Measurements from ENCODE around the gene CHCHD10.

Gene CHCHD10

GRCh38 chr22:23767673-23768548, at the start of gene CHCHD10:
Gene CHCHD10 (minus strand): TSS chr22:23767972. CDS start chr22:23767874, 98 bp downstream.
- peaks cover 21% of the 10 kb centered on the region for H3K4me1 ChIP-seq (ENCODE audit: control insufficient read depth, insufficient read depth, low read length)
- H3K27ac ChIP-seq (ENCODE audit: low read depth, low read length), result peak within 1 kb of the TSS; percentile 83
- H3K9me3 ChIP-seq (ENCODE audit: control insufficient read depth, insufficient read depth, low read length), result no peaks in the 10 kb centered on the region
- H3K4me3 ChIP-seq (ENCODE audit: low read depth, low read length), result peak within 1 kb of the TSS; percentile 82
- peak within 1 kb of the TSS; percentile 70 for H3K9ac ChIP-seq (ENCODE audit: low read depth, low read length)
- peaks cover 9% of the 10 kb centered on the region for H3K27me3 ChIP-seq (ENCODE audit: control insufficient read depth, insufficient read depth, low read length)
- H3K36me3 ChIP-seq (ENCODE audit: control insufficient read depth, insufficient read depth, low read length), result peaks cover 12% of the 10 kb centered on the region

- Histone ChIP-seq H3K27ac (ENCODE audit: low read depth, low read length) (no peak overlapping the region), H3K4me3 (ENCODE audit: low read depth, low read length) (no peak overlapping the region), H3K9me3 (ENCODE audit: control insufficient read depth, insufficient read depth, low read length) (no peaks in the 10 kb centered on the region), H3K27me3 (ENCODE audit: control insufficient read depth, insufficient read depth, low read length) (no peaks in the 10 kb centered on the region), H3K4me1 (ENCODE audit: control insufficient read depth, insufficient read depth, low read length) (no peaks in the 10 kb centered on the region), H3K9ac (ENCODE audit: low read depth, low read length) (no peak overlapping the region), H3K36me3 (ENCODE audit: control insufficient read depth, insufficient read depth, low read length) (peaks cover 64% of the 10 kb centered on the region)
Measured at GRCh38 chr22:23817146-23817545, 49.4 kb upstream of the CHCHD10 start.

GRCh38 chr22:23816156-23816976, 48.6 kb upstream of the CHCHD10 start:
- Histone ChIP-seq H3K4me3 (ENCODE audit: low read depth, low read length) (no peak overlapping the region), H3K36me3 (ENCODE audit: control insufficient read depth, insufficient read depth, low read length) (peaks cover 66% of the 10 kb centered on the region), H3K4me1 (ENCODE audit: control insufficient read depth, insufficient read depth, low read length) (no peaks in the 10 kb centered on the region)

GRCh38 chr22:23815541-23816155, 47.9 kb upstream of the CHCHD10 start:
- H3K27ac ChIP-seq (ENCODE audit: low read depth, low read length), result no peak overlapping the region
- no peaks in the 10 kb centered on the region for H3K9me3 ChIP-seq (ENCODE audit: control insufficient read depth, insufficient read depth, low read length)
- no peaks in the 10 kb centered on the region for H3K27me3 ChIP-seq (ENCODE audit: control insufficient read depth, insufficient read depth, low read length)
- H3K4me1 ChIP-seq (ENCODE audit: control insufficient read depth, insufficient read depth, low read length), result no peaks in the 10 kb centered on the region
- H3K4me3 ChIP-seq (ENCODE audit: low read depth, low read length), result no peak overlapping the region
- H3K9ac ChIP-seq (ENCODE audit: low read depth, low read length), result no peak overlapping the region
- peaks cover 66% of the 10 kb centered on the region for H3K36me3 ChIP-seq (ENCODE audit: control insufficient read depth, insufficient read depth, low read length)

More at GRCh38 chr22:23816156-23816976, 48.6 kb upstream of the CHCHD10 start:
- Histone ChIP-seq H3K27ac (ENCODE audit: low read depth, low read length) (no peak overlapping the region), H3K9ac (ENCODE audit: low read depth, low read length) (no peak overlapping the region), H3K27me3 (ENCODE audit: control insufficient read depth, insufficient read depth, low read length) (no peaks in the 10 kb centered on the region), H3K9me3 (ENCODE audit: control insufficient read depth, insufficient read depth, low read length) (no peaks in the 10 kb centered on the region)

GRCh38 chr22:23812378-23812777, 44.6 kb upstream of the CHCHD10 start:
- no peaks in the 10 kb centered on the region for H3K27me3 ChIP-seq (ENCODE audit: control insufficient read depth, insufficient read depth, low read length)
- no peak overlapping the region for H3K4me3 ChIP-seq (ENCODE audit: low read depth, low read length)
- H3K27ac ChIP-seq (ENCODE audit: low read depth, low read length), result no peak overlapping the region
- no peaks in the 10 kb centered on the region for H3K9me3 ChIP-seq (ENCODE audit: control insufficient read depth, insufficient read depth, low read length)
- no peaks in the 10 kb centered on the region for H3K4me1 ChIP-seq (ENCODE audit: control insufficient read depth, insufficient read depth, low read length)
- no peak overlapping the region for H3K9ac ChIP-seq (ENCODE audit: low read depth, low read length)
- peaks cover 49% of the 10 kb centered on the region for H3K36me3 ChIP-seq (ENCODE audit: control insufficient read depth, insufficient read depth, low read length)

- H3K36me3 ChIP-seq (ENCODE audit: control insufficient read depth, insufficient read depth, low read length), result peaks cover 68% of the 10 kb centered on the region
- H3K27me3 ChIP-seq (ENCODE audit: control insufficient read depth, insufficient read depth, low read length), result no peaks in the 10 kb centered on the region
- no peak overlapping the region for H3K9ac ChIP-seq (ENCODE audit: low read depth, low read length)
- no peaks in the 10 kb centered on the region for H3K9me3 ChIP-seq (ENCODE audit: control insufficient read depth, insufficient read depth, low read length)
- no peak overlapping the region for H3K27ac ChIP-seq (ENCODE audit: low read depth, low read length)
- no peaks in the 10 kb centered on the region for H3K4me1 ChIP-seq (ENCODE audit: control insufficient read depth, insufficient read depth, low read length)
- no peak overlapping the region for H3K4me3 ChIP-seq (ENCODE audit: low read depth, low read length)
Measured at GRCh38 chr22:23806837-23807236, 39.1 kb upstream of the CHCHD10 start.

- no peak overlapping the region for H3K27ac ChIP-seq (ENCODE audit: low read depth, low read length)
- no peaks in the 10 kb centered on the region for H3K4me1 ChIP-seq (ENCODE audit: control insufficient read depth, insufficient read depth, low read length)
- no peaks in the 10 kb centered on the region for H3K27me3 ChIP-seq (ENCODE audit: control insufficient read depth, insufficient read depth, low read length)
- H3K4me3 ChIP-seq (ENCODE audit: low read depth, low read length), result no peak overlapping the region
- peaks cover 73% of the 10 kb centered on the region for H3K36me3 ChIP-seq (ENCODE audit: control insufficient read depth, insufficient read depth, low read length)
- H3K9ac ChIP-seq (ENCODE audit: low read depth, low read length), result no peak overlapping the region
- H3K9me3 ChIP-seq (ENCODE audit: control insufficient read depth, insufficient read depth, low read length), result no peaks in the 10 kb centered on the region
Measured at GRCh38 chr22:23804781-23805291, 37.1 kb upstream of the CHCHD10 start.

- Histone ChIP-seq H3K27me3 (ENCODE audit: control insufficient read depth, insufficient read depth, low read length) (no peaks in the 10 kb centered on the region), H3K9ac (ENCODE audit: low read depth, low read length) (no peak overlapping the region), H3K27ac (ENCODE audit: low read depth, low read length) (no peak overlapping the region), H3K4me3 (ENCODE audit: low read depth, low read length) (no peak overlapping the region), H3K4me1 (ENCODE audit: control insufficient read depth, insufficient read depth, low read length) (no peaks in the 10 kb centered on the region), H3K9me3 (ENCODE audit: control insufficient read depth, insufficient read depth, low read length) (no peaks in the 10 kb centered on the region), H3K36me3 (ENCODE audit: control insufficient read depth, insufficient read depth, low read length) (peaks cover 81% of the 10 kb centered on the region)
Measured at GRCh38 chr22:23803001-23803819, 35.4 kb upstream of the CHCHD10 start.

- Histone ChIP-seq H3K27ac (ENCODE audit: low read depth, low read length) (no peak overlapping the region), H3K9ac (ENCODE audit: low read depth, low read length) (no peak overlapping the region), H3K4me3 (ENCODE audit: low read depth, low read length) (no peak overlapping the region), H3K4me1 (ENCODE audit: control insufficient read depth, insufficient read depth, low read length) (no peaks in the 10 kb centered on the region), H3K27me3 (ENCODE audit: control insufficient read depth, insufficient read depth, low read length) (no peaks in the 10 kb centered on the region), H3K9me3 (ENCODE audit: control insufficient read depth, insufficient read depth, low read length) (no peaks in the 10 kb centered on the region), H3K36me3 (ENCODE audit: control insufficient read depth, insufficient read depth, low read length) (peaks cover 82% of the 10 kb centered on the region)
Measured at GRCh38 chr22:23801886-23802377, 34.2 kb upstream of the CHCHD10 start.

GRCh38 chr22:23801238-23801821, 33.6 kb upstream of the CHCHD10 start:
- Histone ChIP-seq H3K27me3 (ENCODE audit: control insufficient read depth, insufficient read depth, low read length) (no peaks in the 10 kb centered on the region), H3K4me3 (ENCODE audit: low read depth, low read length) (no peak overlapping the region), H3K36me3 (ENCODE audit: control insufficient read depth, insufficient read depth, low read length) (peaks cover 80% of the 10 kb centered on the region), H3K4me1 (ENCODE audit: control insufficient read depth, insufficient read depth, low read length) (no peaks in the 10 kb centered on the region), H3K27ac (ENCODE audit: low read depth, low read length) (no peak overlapping the region), H3K9ac (ENCODE audit: low read depth, low read length) (no peak overlapping the region), H3K9me3 (ENCODE audit: control insufficient read depth, insufficient read depth, low read length) (no peaks in the 10 kb centered on the region)

Measured in HUES48 (cell line).